ENCODE results near the gene IGFL4.

- TF ChIP-seq, protein P1, sequence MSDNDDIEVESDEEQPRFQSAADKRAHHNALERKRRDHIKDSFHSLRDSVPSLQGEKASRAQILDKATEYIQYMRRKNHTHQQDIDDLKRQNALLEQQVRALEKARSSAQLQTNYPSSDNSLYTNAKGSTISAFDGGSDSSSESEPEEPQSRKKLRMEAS (CRISPR knock-in tag; IDR thresholded peaks at IDR 0.05): no peak
- no peak for TF ChIP-seq ZNF431 (CRISPR knock-in tag; IDR thresholded peaks at IDR 0.05)
These were observed 23.7 kb downstream of the IGFL4 start for GRCh38 chr19:46017095-46017429.
